GM12878 (cell line): ENCODE data around the gene SHROOM2. TPM values are rescaled to one million over a fixed set of nuclear protein-coding genes. Genes with fewer than 3 reads are reported as not detected.

Experiments
- ATAC-seq: fragments of 200-7000 bp; cut with Tn5 transposase; 3 replicates; pipeline ENCODE4 v1.9.1; 2020; ENCODE audit warnings: mild to moderate bottlenecking, moderate library complexity
- BruUV-seq: library from RNA; stranded (reverse); fragments of 400-500 nt; replicated peaks from 2 replicates; lab custom pipeline; 2021; lab: Mats Ljungman, UMichigan
- CTCF ChIA-PET: fragments of 300-600 bp; sonication (Branson Sonifier 250); formaldehyde crosslinking; extraction: SDS; loops from one replicate; lab custom pipeline; 2021; ENCODE audit warnings: inconsistent platforms; lab: Yijun Ruan, JAX
- POLR2A ChIA-PET: fragments of 350-600 bp; formaldehyde crosslinking; extraction: SDS; loops from one replicate; lab custom pipeline; 2021; ENCODE audit warnings: inconsistent platforms; lab: Charles Lee
- RAD21 ChIA-PET: fragments of 300-600 bp; sonication (Branson Sonifier 250); formaldehyde crosslinking; loops from one replicate; lab custom pipeline; 2023; ENCODE audit warnings: antibody characterized with exemption; ENCODE audit not compliant: unreplicated experiment; lab: Charles Lee
- SMC1A ChIA-PET: fragments of 300-600 bp; sonication (Branson Sonifier 250); formaldehyde crosslinking; loops from one replicate; lab custom pipeline; 2023; ENCODE audit not compliant: unreplicated experiment, uncharacterized antibody; lab: Charles Lee
- DNase-seq: peaks from one replicate; pipeline ENCODE4 v3.0.0-alpha.2; 2011; ENCODE audit warnings: low read depth, low spot score
- FAIRE-seq: peaks from 3 replicates; lab custom pipeline; 2011; peaks lifted over from hg19 to GRCh38; lab: Jason Lieb, UNC
- H2AFZ ChIP-seq: 2 replicates; pipeline ENCODE4 v1.6.0; 2011; ENCODE audit warnings: low read depth, low read length, control low read depth; ENCODE audit not compliant: control insufficient read depth
- H3K27ac ChIP-seq: 2 replicates; pipeline ENCODE4 v1.5.1; 2011; ENCODE audit warnings: control low read depth; ENCODE audit not compliant: control insufficient read depth, insufficient read depth
- H3K27me3 ChIP-seq, 2 experiments: replicated peaks in 1 of 2; 2 replicates each; pipeline versions ENCODE4 v1.6.0 to v1.6.1; 2011; ENCODE audit warnings: low read length in 1 of 2; ENCODE audit not compliant: control insufficient read depth in 2 of 2, insufficient read depth in 2 of 2
- H3K36me3 ChIP-seq, 2 experiments: 2 replicates each; pipeline ENCODE4 v1.5.1; 2011; ENCODE audit warnings: low read length in 1 of 2; ENCODE audit not compliant: control insufficient read depth in 2 of 2, insufficient read depth in 2 of 2
- H3K4me1 ChIP-seq: 2 replicates; pipeline ENCODE4 v1.6.1; 2011; ENCODE audit warnings: mild to moderate bottlenecking, low read length, moderate library complexity, mixed read lengths; ENCODE audit not compliant: control insufficient read depth, insufficient read depth
- H3K4me2 ChIP-seq: 2 replicates; pipeline ENCODE4 v1.6.0; 2011; ENCODE audit warnings: control low read depth; ENCODE audit not compliant: control insufficient read depth, insufficient read depth
- H3K4me3 ChIP-seq: fragments of 200-600 bp; sonication (generic); 2 replicates; pipeline ENCODE4 v1.5.1; 2016
- H3K79me2 ChIP-seq: 2 replicates; pipeline ENCODE4 v1.6.0; 2011; ENCODE audit warnings: low read length; ENCODE audit not compliant: control insufficient read depth, insufficient read depth
- H3K9ac ChIP-seq: 2 replicates; pipeline ENCODE4 v1.8.0; 2011; ENCODE audit warnings: low read length, control low read depth, mixed read lengths; ENCODE audit not compliant: control insufficient read depth, insufficient read depth
- H3K9me3 ChIP-seq: replicated peaks from 3 replicates; pipeline ENCODE4 v1.5.1; 2011; ENCODE audit warnings: mild to moderate bottlenecking, low read length; ENCODE audit not compliant: control insufficient read depth, insufficient read depth
- H4K20me1 ChIP-seq: 2 replicates; pipeline ENCODE4 v1.6.0; 2011; ENCODE audit not compliant: control insufficient read depth, insufficient read depth
- CREB1 ChIP-seq: IDR thresholded peaks from 2 replicates; pipeline ENCODE4 v1.6.1; 2012; ENCODE audit warnings: low read depth, mild to moderate bottlenecking, inconsistent platforms
- ESRRA ChIP-seq: IDR thresholded peaks from 2 replicates; pipeline ENCODE4 v1.6.1; 2012; ENCODE audit warnings: mild to moderate bottlenecking, low read length, improper control_type of control experiment
- GATAD2B ChIP-seq: fragments of 450-650 bp; conservative IDR thresholded peaks from 2 replicates; pipeline ENCODE4 v1.6.1; 2017; ENCODE audit warnings: low read depth, mild to moderate bottlenecking, moderate library complexity
- SP1 ChIP-seq: IDR thresholded peaks from one replicate; pipeline ENCODE4 v1.6.1; 2011; ENCODE audit warnings: low read depth, low read length
- SREBF2 ChIP-seq: IDR thresholded peaks from 2 replicates; pipeline ENCODE4 v1.6.1; 2012; ENCODE audit warnings: mild to moderate bottlenecking, low read length
- TAF1 ChIP-seq: IDR thresholded peaks from 2 replicates; pipeline ENCODE4 v1.6.1; 2011; ENCODE audit warnings: mild to moderate bottlenecking, low read depth, low read length, borderline replicate concordance
- TCF7 ChIP-seq: IDR thresholded peaks from 2 replicates; pipeline ENCODE4 v1.6.1; 2014; ENCODE audit warnings: antibody characterized with exemption, borderline replicate concordance
- ZNF384 ChIP-seq: IDR thresholded peaks from 2 replicates; pipeline ENCODE4 v1.6.1; 2012; ENCODE audit warnings: low read depth, mild to moderate bottlenecking, low read length, improper control_type of control experiment, borderline replicate concordance
- WGBS: methylation state at CpG from one replicate; pipeline ENCODE4 v1.1.6; 2016; ENCODE audit warnings: low lambda C conversion rate; ENCODE audit not compliant: insufficient replicate concordance, insufficient coverage; ENCODE audit errors: missing lambda C conversion rate; 5-methylcytosine and 5-hydroxymethylcytosine counted together
- in situ Hi-C: fragments of 300-500 bp; cut with MboI; formaldehyde crosslinking; loops from 9 replicates; pipeline ENCODE4 v1.14.3; 2018; ENCODE audit warnings: mixed read lengths
- intact Hi-C: fragments of 100-400 bp; cut with micrococcal nuclease; formaldehyde crosslinking; loops from one replicate; pipeline ENCODE4 v1.14.2; 2022; ENCODE audit not compliant: unreplicated experiment
- polyA plus RNA-seq, 11 experiments: library from polyadenylated mRNA; depleted of rRNA in 4 of 11; unstranded in 6 of 11; stranded (reverse) in 5 of 11; fragments of >200 nt; fragmentation: Nextera tagmentation in 4 of 11; fragmentation: Illumina TruSeq in 1 of 11; extraction: Ambion mirVana in 4 of 11; extraction: Trizol in 1 of 11; gene quantifications; 1 replicate in 1 of 11; 2 replicates in 10 of 11; pipeline versions ENCODE4 v1.2.1 to v1.2.3, GENCODE V29; 2011 to 2016; ENCODE audit warnings: inconsistent platforms in 2 of 11, missing spikeins in 2 of 11, low read depth in 1 of 11
- total RNA-seq, 4 experiments: library from RNA; depleted of rRNA in 3 of 4; stranded (reverse); fragments of >200 nt in 3 of 4; fragmentation: Illumina TruSeq in 1 of 4; extraction: Trizol in 1 of 4; gene quantifications; 2 replicates each; pipeline versions ENCODE4 v1.2.1 to v1.2.3, GENCODE V29; 2013 to 2021
- TF ChIP-seq, protein P1 (sequence below): IDR thresholded peaks from 2 replicates; pipeline ENCODE4 v1.6.1; 2012; ENCODE audit warnings: low read length, inconsistent platforms
- TF ChIP-seq, protein P2 (sequence below): fragments of 450-650 bp; formaldehyde crosslinking; IDR thresholded peaks from 2 replicates; pipeline ENCODE4 v1.4.0; 2022; ENCODE audit warnings: mild to moderate bottlenecking, moderate library complexity
- TF ChIP-seq, protein P3 (sequence below): fragments of 450-650 bp; IDR thresholded peaks from 2 replicates; pipeline ENCODE4 v1.6.1; 2017; ENCODE audit warnings: low read depth, mild to moderate bottlenecking, moderate library complexity
- TF ChIP-seq, protein P4 (sequence below): fragments of 150-350 bp; IDR thresholded peaks from 2 replicates; pipeline ENCODE4 v1.6.1; 2014; ENCODE audit warnings: mild to moderate bottlenecking, low read depth, low read length

SHROOM2 gene
- total and polyA plus RNA-seq, 10 of the 15 experiments (the other 5 are each of a cell fraction or from before 2014, with no cell fraction given), result under 0.01 to 0.15 (median 0.09) TPM; not detected in 2

DNA sequence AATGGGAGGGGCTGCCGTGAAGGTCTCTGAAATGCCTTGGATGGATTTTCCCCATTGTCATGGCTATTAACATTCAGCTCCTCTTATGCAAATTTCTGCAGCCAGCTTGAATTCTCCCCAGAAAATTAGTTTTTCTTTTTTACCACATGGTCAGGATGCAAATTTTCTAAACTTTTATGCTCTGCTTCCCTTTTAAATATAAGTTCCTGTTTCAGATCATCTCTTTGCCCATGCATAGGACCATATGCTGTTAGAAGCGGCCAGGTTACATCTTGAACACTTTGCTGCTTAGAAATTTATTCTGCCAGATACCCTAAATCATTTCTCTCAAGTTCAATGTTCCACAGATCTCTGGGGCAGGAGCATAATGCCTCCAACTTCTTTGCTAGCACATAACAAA lies 167.2 kb downstream of the SHROOM2 start:
- no peaks in the 10 kb centered on the region for H3K4me1 ChIP-seq
- ATAC-seq (no peak), DNase-seq (no peak)
- no peak overlapping the region for H3K9ac ChIP-seq
- no peak overlapping the region for H3K4me2 ChIP-seq
- SMC1A ChIA-PET, result interaction anchor here (0.8 kb wide), 1 partner anchor 35 kb away, joined by 4 read pairs; no protein-coding TSS in a partner anchor
- no TSS peak for BruUV-seq
- no peak overlapping the region for H3K4me3 ChIP-seq
- TF ChIP-seq SREBF2 (no peak), GATAD2B (no peak), ESRRA (no peak), SP1 (no peak), TCF7 (no peak), CREB1 (no peak), ZNF384 (no peak), TAF1 (no peak)
- TF ChIP-seq, protein P1, sequence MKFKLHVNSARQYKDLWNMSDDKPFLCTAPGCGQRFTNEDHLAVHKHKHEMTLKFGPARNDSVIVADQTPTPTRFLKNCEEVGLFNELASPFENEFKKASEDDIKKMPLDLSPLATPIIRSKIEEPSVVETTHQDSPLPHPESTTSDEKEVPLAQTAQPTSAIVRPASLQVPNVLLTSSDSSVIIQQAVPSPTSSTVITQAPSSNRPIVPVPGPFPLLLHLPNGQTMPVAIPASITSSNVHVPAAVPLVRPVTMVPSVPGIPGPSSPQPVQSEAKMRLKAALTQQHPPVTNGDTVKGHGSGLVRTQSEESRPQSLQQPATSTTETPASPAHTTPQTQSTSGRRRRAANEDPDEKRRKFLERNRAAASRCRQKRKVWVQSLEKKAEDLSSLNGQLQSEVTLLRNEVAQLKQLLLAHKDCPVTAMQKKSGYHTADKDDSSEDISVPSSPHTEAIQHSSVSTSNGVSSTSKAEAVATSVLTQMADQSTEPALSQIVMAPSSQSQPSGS, result no peak
- TF ChIP-seq, protein P2, sequence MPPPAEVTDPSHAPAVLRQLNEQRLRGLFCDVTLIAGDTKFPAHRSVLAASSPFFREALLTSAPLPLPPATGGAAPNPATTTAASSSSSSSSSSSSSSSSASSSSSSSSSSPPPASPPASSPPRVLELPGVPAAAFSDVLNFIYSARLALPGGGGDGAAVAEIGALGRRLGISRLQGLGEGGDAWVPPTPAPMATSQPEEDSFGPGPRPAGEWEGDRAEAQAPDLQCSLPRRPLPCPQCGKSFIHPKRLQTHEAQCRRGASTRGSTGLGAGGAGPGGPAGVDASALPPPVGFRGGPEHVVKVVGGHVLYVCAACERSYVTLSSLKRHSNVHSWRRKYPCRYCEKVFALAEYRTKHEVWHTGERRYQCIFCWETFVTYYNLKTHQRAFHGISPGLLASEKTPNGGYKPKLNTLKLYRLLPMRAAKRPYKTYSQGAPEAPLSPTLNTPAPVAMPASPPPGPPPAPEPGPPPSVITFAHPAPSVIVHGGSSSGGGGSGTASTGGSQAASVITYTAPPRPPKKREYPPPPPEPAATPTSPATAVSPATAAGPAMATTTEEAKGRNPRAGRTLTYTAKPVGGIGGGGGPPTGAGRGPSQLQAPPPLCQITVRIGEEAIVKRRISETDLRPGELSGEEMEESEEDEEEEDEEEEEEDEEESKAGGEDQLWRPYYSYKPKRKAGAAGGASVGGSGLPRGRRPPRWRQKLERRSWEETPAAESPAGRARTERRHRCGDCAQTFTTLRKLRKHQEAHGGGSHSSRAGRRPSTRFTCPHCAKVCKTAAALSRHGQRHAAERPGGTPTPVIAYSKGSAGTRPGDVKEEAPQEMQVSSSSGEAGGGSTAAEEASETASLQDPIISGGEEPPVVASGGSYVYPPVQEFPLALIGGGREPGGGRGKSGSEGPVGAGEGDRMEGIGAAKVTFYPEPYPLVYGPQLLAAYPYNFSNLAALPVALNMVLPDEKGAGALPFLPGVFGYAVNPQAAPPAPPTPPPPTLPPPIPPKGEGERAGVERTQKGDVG (CRISPR knock-in tag), result no peak
- TF ChIP-seq, protein P3, sequence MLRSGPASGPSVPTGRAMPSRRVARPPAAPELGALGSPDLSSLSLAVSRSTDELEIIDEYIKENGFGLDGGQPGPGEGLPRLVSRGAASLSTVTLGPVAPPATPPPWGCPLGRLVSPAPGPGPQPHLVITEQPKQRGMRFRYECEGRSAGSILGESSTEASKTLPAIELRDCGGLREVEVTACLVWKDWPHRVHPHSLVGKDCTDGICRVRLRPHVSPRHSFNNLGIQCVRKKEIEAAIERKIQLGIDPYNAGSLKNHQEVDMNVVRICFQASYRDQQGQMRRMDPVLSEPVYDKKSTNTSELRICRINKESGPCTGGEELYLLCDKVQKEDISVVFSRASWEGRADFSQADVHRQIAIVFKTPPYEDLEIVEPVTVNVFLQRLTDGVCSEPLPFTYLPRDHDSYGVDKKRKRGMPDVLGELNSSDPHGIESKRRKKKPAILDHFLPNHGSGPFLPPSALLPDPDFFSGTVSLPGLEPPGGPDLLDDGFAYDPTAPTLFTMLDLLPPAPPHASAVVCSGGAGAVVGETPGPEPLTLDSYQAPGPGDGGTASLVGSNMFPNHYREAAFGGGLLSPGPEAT, result no peak
- TF ChIP-seq, protein P4, sequence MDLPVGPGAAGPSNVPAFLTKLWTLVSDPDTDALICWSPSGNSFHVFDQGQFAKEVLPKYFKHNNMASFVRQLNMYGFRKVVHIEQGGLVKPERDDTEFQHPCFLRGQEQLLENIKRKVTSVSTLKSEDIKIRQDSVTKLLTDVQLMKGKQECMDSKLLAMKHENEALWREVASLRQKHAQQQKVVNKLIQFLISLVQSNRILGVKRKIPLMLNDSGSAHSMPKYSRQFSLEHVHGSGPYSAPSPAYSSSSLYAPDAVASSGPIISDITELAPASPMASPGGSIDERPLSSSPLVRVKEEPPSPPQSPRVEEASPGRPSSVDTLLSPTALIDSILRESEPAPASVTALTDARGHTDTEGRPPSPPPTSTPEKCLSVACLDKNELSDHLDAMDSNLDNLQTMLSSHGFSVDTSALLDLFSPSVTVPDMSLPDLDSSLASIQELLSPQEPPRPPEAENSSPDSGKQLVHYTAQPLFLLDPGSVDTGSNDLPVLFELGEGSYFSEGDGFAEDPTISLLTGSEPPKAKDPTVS, result no peak
- TF ChIP-seq, all 136 proteins: peak for 0
- in situ Hi-C loops, result no loop called here
- no peaks in the 10 kb centered on the region for H4K20me1 ChIP-seq
- intact Hi-C loops, result no loop called here
- H3K36me3 ChIP-seq, result no peaks in the 10 kb centered on the region
- ChIA-PET POLR2A (no interaction called here), RAD21 (no interaction called here), CTCF (interaction anchor here (0.7 kb wide), 1 partner anchor 11 kb away, joined by 3 read pairs; no protein-coding TSS in a partner anchor)
- no peaks in the 10 kb centered on the region; the same call in 1 of the 3 replicates for H3K9me3 ChIP-seq
- no peak for FAIRE-seq
- H2AFZ ChIP-seq, result no peak overlapping the region
- H3K79me2 ChIP-seq, result no peaks in the 10 kb centered on the region
- no peaks in the 10 kb centered on the region; a peak in 1 of 4 replicates for H3K27me3 ChIP-seq
- 3% methylated on average over 2 of the region's 2 CpGs for WGBS
- no peak overlapping the region for H3K27ac ChIP-seq
